HepG2 (cell line): ENCODE measurements around the gene EMP2. TPM values are rescaled to one million over a fixed set of nuclear protein-coding genes. Genes with fewer than 3 reads are reported as not detected.

Experiments used
- CHD4 ChIP-seq: fragments of 200-600 bp; sonication (generic); IDR thresholded peaks from 2 replicates; pipeline ENCODE4 v1.7.0; 2017; ENCODE audit warnings: mild to moderate bottlenecking, low read length, borderline replicate concordance
- CREB1 ChIP-seq, 2 experiments: fragments of 450-650 bp in 1 of 2; IDR thresholded peaks; 2 replicates each; pipeline ENCODE4 v1.6.1; 2016 to 2017; ENCODE audit warnings: control low read depth in 1 of 2, mild to moderate bottlenecking in 1 of 2, missing compliant biosample characterization in 1 of 2, missing genetic modification characterization in 1 of 2
- GZF1 ChIP-seq: sonication (generic); formaldehyde crosslinking; IDR thresholded peaks from 2 replicates; pipeline ENCODE4 v1.5.1; 2020; ENCODE audit warnings: mild to moderate bottlenecking, missing genetic modification reagents
- NCOA5 ChIP-seq: sonication (generic); formaldehyde crosslinking; IDR thresholded peaks from 2 replicates; pipeline ENCODE4 v1.4.0; 2020; ENCODE audit warnings: missing genetic modification reagents
- NFE2 ChIP-seq: sonication (generic); formaldehyde crosslinking; IDR thresholded peaks from 2 replicates; pipeline ENCODE4 v1.4.0; 2020; ENCODE audit warnings: missing genetic modification reagents
- RCOR2 ChIP-seq: IDR thresholded peaks from 2 replicates; pipeline ENCODE4 v1.6.1; 2016; ENCODE audit warnings: missing biosample characterization, missing genetic modification reagents
- SALL2 ChIP-seq: sonication (generic); formaldehyde crosslinking; IDR thresholded peaks from 2 replicates; pipeline ENCODE4 v1.8.1; 2023; ENCODE audit warnings: mild to moderate bottlenecking, missing genetic modification reagents, inconsistent platforms
- SMYD3 ChIP-seq: sonication (generic); formaldehyde crosslinking; IDR thresholded peaks from 2 replicates; pipeline ENCODE4 v1.8.1; 2023; ENCODE audit warnings: mild to moderate bottlenecking, missing genetic modification reagents
- SRF ChIP-seq: IDR thresholded peaks from 2 replicates; pipeline ENCODE4 v1.6.1; 2011; ENCODE audit warnings: mild to moderate bottlenecking, low read depth, low read length, moderate library complexity
- STAG1 ChIP-seq: sonication (generic); formaldehyde crosslinking; IDR thresholded peaks from 2 replicates; pipeline ENCODE4 v1.4.0; 2020; ENCODE audit warnings: missing genetic modification reagents
- THYN1 ChIP-seq: sonication (generic); formaldehyde crosslinking; IDR thresholded peaks from 2 replicates; pipeline ENCODE4 v1.8.1; 2023; ENCODE audit warnings: low read depth, mild to moderate bottlenecking, moderate library complexity, missing genetic modification reagents, borderline replicate concordance
- U2AF1 ChIP-seq: fragments of 200-400 bp; formaldehyde crosslinking; optimal IDR thresholded peaks from 2 replicates; pipeline ENCODE3; 2017; ENCODE audit warnings: mild to moderate bottlenecking, low read depth, low read length
- ZFP1 ChIP-seq: IDR thresholded peaks from 2 replicates; pipeline ENCODE4 v1.6.1; 2016
- ZKSCAN8 ChIP-seq: IDR thresholded peaks from 2 replicates; pipeline ENCODE4 v1.6.1; 2016; ENCODE audit warnings: borderline replicate concordance, missing genetic modification reagents, missing compliant biosample characterization
- ZNF101 ChIP-seq: sonication (generic); formaldehyde crosslinking; IDR thresholded peaks from 2 replicates; pipeline ENCODE4 v1.4.0; 2020; ENCODE audit warnings: mild to moderate bottlenecking, low read depth, missing genetic modification reagents, borderline replicate concordance
- ZNF337 ChIP-seq: sonication (generic); formaldehyde crosslinking; IDR thresholded peaks from 2 replicates; pipeline ENCODE4 v1.5.1; 2020; ENCODE audit warnings: missing genetic modification reagents, low read depth, mild to moderate bottlenecking, borderline replicate concordance
- ZNF354B ChIP-seq: sonication (generic); formaldehyde crosslinking; IDR thresholded peaks from 2 replicates; pipeline ENCODE4 v1.8.0; 2022; ENCODE audit warnings: mild to moderate bottlenecking, missing genetic modification reagents
- ZNF644 ChIP-seq: IDR thresholded peaks from 2 replicates; pipeline ENCODE4 v1.6.1; 2016; ENCODE audit warnings: low read depth
- ZSCAN9 ChIP-seq: IDR thresholded peaks from 2 replicates; pipeline ENCODE4 v1.6.1; 2016; ENCODE audit warnings: borderline replicate concordance
- polyA plus RNA-seq, 8 experiments: library from polyadenylated mRNA; depleted of rRNA in 3 of 8; stranded (reverse) in 7 of 8; unstranded in 1 of 8; fragments of >200 nt; fragmentation: Illumina TruSeq in 4 of 8; extraction: Trizol in 4 of 8; gene quantifications; 2 replicates each; pipeline versions ENCODE4 v1.2.1 to v1.2.3, GENCODE V29; 2011 to 2016; ENCODE audit warnings: low read depth in 4 of 8, missing spikeins in 1 of 8, mixed read lengths in 1 of 8; ENCODE audit not compliant: insufficient read depth in 1 of 8
- total RNA-seq, 5 experiments: library from RNA; depleted of rRNA; stranded (reverse); fragments of >200 nt; fragmentation: Illumina TruSeq; extraction: Trizol; gene quantifications; 2 replicates each; pipeline ENCODE4 v1.2.3, GENCODE V29; 2016; ENCODE audit warnings: low read depth in 1 of 5
- TF ChIP-seq, protein P1 (sequence below): IDR thresholded peaks from 2 replicates; pipeline ENCODE4 v1.6.1; 2016; ENCODE audit warnings: mild to moderate bottlenecking
- TF ChIP-seq, protein P2 (sequence below): sonication (generic); formaldehyde crosslinking; IDR thresholded peaks from 2 replicates; pipeline ENCODE4 v1.4.0; 2020; ENCODE audit warnings: low read depth, mild to moderate bottlenecking, missing genetic modification reagents
- TF ChIP-seq, protein P3 (sequence below): sonication (generic); formaldehyde crosslinking; IDR thresholded peaks from 2 replicates; pipeline ENCODE4 v1.5.0; 2020; ENCODE audit warnings: mild to moderate bottlenecking, missing genetic modification reagents
- TF ChIP-seq, protein P4 (sequence below): sonication (generic); formaldehyde crosslinking; IDR thresholded peaks from 2 replicates; pipeline ENCODE4 v1.5.0; 2020; ENCODE audit warnings: mild to moderate bottlenecking, missing genetic modification reagents, moderate library complexity

EMP2 gene
- total and polyA plus RNA-seq, 2 of the 13 experiments (the other 11 are each of a cell fraction or from before 2014, with no cell fraction given), result 24.6 to 91.2 TPM

DNA sequence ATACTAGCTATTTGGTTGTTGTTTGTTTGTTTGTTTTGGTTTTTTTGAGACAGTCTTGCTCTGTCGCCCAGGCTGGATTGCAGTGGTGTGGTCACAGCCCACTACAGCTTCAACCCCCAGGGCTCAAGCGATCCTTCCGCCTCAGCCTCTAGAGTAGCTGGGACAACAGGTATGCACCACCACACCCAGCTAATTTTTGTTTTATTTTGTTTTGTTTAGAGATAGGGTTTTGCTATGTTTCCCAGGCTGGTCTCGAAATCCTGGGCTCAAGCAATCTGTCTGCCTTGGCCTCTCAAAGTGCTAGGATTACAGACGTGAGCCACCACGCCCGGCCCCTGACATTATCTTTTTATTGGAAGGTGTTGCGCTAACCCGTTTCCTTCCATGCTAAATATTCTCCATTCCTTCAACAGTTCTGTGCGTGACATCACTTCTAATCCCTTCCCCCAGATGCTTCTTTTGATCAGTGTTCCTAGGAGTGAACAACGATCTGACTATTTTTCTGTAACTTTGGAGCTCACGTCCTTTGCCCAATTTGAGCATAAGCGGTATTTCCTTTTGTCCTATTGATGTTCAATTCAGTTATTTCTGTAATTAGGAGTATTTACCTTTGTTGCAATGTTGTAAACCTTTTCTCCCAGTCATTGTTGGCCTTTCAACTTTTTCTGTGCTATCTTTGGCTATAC lies 30.2 kb upstream of the EMP2 start (continued):
- TF ChIP-seq ZSCAN9 (CRISPR knock-in tag) (peak; percentile 56; the same call in 1 of the 2 replicates), ZKSCAN8 (CRISPR knock-in tag) (peak; percentile 89; the same call in 1 of the 2 replicates), SALL2 (CRISPR knock-in tag) (no peak), U2AF1 (no peak), NCOA5 (CRISPR knock-in tag) (no peak), SMYD3 (peak; percentile 79; the same call in 1 of the 2 replicates), ZNF337 (CRISPR knock-in tag) (0 out of 2 replicates have a peak, but pooled peaks have one; percentile 48), ZNF101 (CRISPR knock-in tag) (no peak), SRF (peak; percentile 15; the same call in 1 of the 2 replicates), ZFP1 (0 out of 2 replicates have a peak, but pooled peaks have one; percentile 12), GZF1 (CRISPR knock-in tag) (peak; percentile 40; the same call in 1 of the 2 replicates), ZNF354B (CRISPR knock-in tag) (peak; percentile 36; the same call in 1 of the 2 replicates), RCOR2 (peak; percentile 83), NFE2 (CRISPR knock-in tag) (0 out of 2 replicates have a peak, but pooled peaks have one; percentile 40), ZNF644 (no peak), CREB1 (IDR thresholded peaks at IDR 0.05) (peak; percentile 61), CREB1 (CRISPR knock-in tag; IDR thresholded peaks at IDR 0.05) (no peak), STAG1 (0 out of 2 replicates have a peak, but pooled peaks have one; percentile 5), THYN1 (CRISPR knock-in tag) (no peak), CHD4 (no peak)
- TF ChIP-seq, protein P1, sequence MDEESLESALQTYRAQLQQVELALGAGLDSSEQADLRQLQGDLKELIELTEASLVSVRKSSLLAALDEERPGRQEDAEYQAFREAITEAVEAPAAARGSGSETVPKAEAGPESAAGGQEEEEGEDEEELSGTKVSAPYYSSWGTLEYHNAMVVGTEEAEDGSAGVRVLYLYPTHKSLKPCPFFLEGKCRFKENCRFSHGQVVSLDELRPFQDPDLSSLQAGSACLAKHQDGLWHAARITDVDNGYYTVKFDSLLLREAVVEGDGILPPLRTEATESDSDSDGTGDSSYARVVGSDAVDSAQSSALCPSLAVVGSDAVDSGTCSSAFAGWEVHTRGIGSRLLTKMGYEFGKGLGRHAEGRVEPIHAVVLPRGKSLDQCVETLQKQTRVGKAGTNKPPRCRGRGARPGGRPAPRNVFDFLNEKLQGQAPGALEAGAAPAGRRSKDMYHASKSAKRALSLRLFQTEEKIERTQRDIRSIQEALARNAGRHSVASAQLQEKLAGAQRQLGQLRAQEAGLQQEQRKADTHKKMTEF (CRISPR knock-in tag), result peak; percentile 86
- TF ChIP-seq, protein P2, sequence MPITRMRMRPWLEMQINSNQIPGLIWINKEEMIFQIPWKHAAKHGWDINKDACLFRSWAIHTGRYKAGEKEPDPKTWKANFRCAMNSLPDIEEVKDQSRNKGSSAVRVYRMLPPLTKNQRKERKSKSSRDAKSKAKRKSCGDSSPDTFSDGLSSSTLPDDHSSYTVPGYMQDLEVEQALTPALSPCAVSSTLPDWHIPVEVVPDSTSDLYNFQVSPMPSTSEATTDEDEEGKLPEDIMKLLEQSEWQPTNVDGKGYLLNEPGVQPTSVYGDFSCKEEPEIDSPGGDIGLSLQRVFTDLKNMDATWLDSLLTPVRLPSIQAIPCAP (CRISPR knock-in tag), result no peak
- TF ChIP-seq, protein P3, sequence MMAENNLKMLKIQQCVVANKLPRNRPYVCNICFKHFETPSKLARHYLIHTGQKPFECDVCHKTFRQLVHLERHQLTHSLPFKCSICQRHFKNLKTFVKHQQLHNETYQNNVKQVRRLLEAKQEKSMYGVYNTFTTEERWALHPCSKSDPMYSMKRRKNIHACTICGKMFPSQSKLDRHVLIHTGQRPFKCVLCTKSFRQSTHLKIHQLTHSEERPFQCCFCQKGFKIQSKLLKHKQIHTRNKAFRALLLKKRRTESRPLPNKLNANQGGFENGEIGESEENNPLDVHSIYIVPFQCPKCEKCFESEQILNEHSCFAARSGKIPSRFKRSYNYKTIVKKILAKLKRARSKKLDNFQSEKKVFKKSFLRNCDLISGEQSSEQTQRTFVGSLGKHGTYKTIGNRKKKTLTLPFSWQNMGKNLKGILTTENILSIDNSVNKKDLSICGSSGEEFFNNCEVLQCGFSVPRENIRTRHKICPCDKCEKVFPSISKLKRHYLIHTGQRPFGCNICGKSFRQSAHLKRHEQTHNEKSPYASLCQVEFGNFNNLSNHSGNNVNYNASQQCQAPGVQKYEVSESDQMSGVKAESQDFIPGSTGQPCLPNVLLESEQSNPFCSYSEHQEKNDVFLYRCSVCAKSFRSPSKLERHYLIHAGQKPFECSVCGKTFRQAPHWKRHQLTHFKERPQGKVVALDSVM, result peak; percentile 64
- TF ChIP-seq, protein P4, sequence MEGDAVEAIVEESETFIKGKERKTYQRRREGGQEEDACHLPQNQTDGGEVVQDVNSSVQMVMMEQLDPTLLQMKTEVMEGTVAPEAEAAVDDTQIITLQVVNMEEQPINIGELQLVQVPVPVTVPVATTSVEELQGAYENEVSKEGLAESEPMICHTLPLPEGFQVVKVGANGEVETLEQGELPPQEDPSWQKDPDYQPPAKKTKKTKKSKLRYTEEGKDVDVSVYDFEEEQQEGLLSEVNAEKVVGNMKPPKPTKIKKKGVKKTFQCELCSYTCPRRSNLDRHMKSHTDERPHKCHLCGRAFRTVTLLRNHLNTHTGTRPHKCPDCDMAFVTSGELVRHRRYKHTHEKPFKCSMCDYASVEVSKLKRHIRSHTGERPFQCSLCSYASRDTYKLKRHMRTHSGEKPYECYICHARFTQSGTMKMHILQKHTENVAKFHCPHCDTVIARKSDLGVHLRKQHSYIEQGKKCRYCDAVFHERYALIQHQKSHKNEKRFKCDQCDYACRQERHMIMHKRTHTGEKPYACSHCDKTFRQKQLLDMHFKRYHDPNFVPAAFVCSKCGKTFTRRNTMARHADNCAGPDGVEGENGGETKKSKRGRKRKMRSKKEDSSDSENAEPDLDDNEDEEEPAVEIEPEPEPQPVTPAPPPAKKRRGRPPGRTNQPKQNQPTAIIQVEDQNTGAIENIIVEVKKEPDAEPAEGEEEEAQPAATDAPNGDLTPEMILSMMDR (CRISPR knock-in tag), result no peak
